Measurements from ENCODE around the gene C9orf72.

DNA sequence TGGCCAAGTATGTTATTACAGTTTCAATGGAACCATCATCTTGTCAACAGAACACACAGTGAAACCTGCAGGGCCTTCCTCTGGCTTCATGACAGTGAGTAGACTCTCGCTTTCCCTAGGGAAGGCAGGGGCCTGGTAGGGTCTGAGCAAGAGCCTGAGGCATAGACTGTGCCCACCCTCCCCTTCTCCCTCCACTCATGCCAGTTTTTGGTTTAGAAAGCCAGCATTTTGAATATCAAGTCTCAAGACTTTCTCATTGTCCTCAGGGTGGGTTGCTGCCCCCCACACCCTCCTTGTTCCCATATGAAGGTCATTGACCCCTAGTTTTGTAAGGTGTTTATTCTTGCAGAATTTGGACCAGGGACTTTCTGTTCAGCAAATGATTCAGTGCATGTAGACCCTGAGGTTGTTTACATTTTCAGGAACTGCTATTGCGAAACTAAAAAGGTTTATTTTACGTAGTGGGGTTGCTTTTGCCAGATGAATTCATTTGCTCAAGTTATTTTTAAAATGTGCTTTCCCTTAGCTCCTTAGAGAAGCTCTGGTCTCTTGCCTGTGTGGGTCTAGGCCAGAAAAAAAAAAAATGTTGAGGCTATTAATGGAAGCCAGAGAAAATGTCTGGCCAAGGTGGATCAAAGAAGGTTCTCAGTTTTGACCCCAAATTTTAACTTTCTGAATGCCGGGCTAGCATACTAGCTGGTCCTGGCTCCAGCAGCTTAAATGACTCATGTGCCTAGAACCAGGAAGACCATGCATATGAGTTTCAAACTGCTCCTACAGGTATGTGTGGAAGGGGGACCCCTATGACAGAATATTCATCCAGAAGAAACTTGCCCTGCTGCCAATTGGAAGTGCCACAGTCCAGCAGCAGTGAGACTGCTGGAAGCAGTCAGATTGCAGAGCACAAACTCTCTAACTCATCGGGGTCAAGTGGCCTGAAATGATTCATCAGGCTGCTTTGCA, 33.5 kb downstream of the C9orf72 start:
- TF ChIP-seq, protein P1, sequence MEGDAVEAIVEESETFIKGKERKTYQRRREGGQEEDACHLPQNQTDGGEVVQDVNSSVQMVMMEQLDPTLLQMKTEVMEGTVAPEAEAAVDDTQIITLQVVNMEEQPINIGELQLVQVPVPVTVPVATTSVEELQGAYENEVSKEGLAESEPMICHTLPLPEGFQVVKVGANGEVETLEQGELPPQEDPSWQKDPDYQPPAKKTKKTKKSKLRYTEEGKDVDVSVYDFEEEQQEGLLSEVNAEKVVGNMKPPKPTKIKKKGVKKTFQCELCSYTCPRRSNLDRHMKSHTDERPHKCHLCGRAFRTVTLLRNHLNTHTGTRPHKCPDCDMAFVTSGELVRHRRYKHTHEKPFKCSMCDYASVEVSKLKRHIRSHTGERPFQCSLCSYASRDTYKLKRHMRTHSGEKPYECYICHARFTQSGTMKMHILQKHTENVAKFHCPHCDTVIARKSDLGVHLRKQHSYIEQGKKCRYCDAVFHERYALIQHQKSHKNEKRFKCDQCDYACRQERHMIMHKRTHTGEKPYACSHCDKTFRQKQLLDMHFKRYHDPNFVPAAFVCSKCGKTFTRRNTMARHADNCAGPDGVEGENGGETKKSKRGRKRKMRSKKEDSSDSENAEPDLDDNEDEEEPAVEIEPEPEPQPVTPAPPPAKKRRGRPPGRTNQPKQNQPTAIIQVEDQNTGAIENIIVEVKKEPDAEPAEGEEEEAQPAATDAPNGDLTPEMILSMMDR (IDR thresholded peaks at IDR 0.05) = no peak
- TF ChIP-seq POLR2A (IDR thresholded peaks at IDR 0.05) = no peak
